K562 (cell line): ENCODE results near the gene PIGK. TPM values are rescaled to one million over a fixed set of nuclear protein-coding genes. Genes with fewer than 3 reads are reported as not detected.

ENCODE experiments used
- SAFB ChIP-seq: fragments of 200-400 bp; formaldehyde crosslinking; IDR thresholded peaks from 2 replicates; pipeline ENCODE4 v1.6.1; 2017; ENCODE audit warnings: low read depth, low read length, borderline replicate concordance
- ZNF609 ChIP-seq: sonication (generic); formaldehyde crosslinking; IDR thresholded peaks from 2 replicates; pipeline ENCODE4 v1.8.1; 2023; ENCODE audit warnings: missing genetic modification reagents, mild to moderate bottlenecking, borderline replicate concordance
- ZNF644 ChIP-seq: fragments of 200-800 bp; sonication (Bioruptor generic); IDR thresholded peaks from 2 replicates; pipeline ENCODE4 v1.6.1; 2016; ENCODE audit warnings: low read depth, missing genetic modification characterization, missing compliant biosample characterization
- polyA plus RNA-seq, 8 experiments: library from polyadenylated mRNA; depleted of rRNA in 4 of 8; stranded (reverse) in 5 of 8; unstranded in 3 of 8; fragments of >200 nt; fragmentation: Nextera tagmentation in 2 of 8; fragmentation: Illumina TruSeq in 1 of 8; extraction: Ambion mirVana in 2 of 8; extraction: Trizol in 1 of 8; gene quantifications; 2 replicates each; pipeline versions ENCODE4 v1.2.1 to v1.2.3, GENCODE V29; 2011 to 2014; ENCODE audit warnings: inconsistent platforms in 1 of 8, missing spikeins in 1 of 8
- total RNA-seq, 7 experiments: library from RNA; depleted of rRNA in 6 of 7; stranded (reverse); fragments of >200 nt in 6 of 7; fragmentation: Illumina TruSeq in 2 of 7; extraction: Trizol in 2 of 7; gene quantifications; 2 replicates each; pipeline versions ENCODE4 v1.2.1 to v1.2.3, GENCODE V29; 2011 to 2021; ENCODE audit warnings: low replicate concordance in 1 of 7
- TF ChIP-seq, protein P1 (sequence below): fragments of 450-650 bp; formaldehyde crosslinking; IDR thresholded peaks from 2 replicates; pipeline ENCODE4 v1.4.0; 2022; ENCODE audit warnings: mild to moderate bottlenecking, moderate library complexity

PIGK gene
- total and polyA plus RNA-seq, 9 of the 15 experiments (the other 6 are each of a cell fraction or from before 2014, with no cell fraction given) = 15.7 to 59.5 (median 29.9) TPM

- TF ChIP-seq ZNF609 (CRISPR knock-in tag) = no peak
- TF ChIP-seq ZNF644 (tag) = no peak
- TF ChIP-seq, protein P1, sequence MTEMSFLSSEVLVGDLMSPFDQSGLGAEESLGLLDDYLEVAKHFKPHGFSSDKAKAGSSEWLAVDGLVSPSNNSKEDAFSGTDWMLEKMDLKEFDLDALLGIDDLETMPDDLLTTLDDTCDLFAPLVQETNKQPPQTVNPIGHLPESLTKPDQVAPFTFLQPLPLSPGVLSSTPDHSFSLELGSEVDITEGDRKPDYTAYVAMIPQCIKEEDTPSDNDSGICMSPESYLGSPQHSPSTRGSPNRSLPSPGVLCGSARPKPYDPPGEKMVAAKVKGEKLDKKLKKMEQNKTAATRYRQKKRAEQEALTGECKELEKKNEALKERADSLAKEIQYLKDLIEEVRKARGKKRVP (CRISPR knock-in tag) = no peak
- TF ChIP-seq SAFB = no peak
- TF ChIP-seq, all 486 proteins: peak for 0
These were observed 174.9 kb downstream of the PIGK start (continued) for GRCh38 chr1:77044133-77044849.
